ENCODE data around the gene NAA60.
A peak's percentile ranks its signal among the peaks of the same experiment; 100 is the strongest.

Gene NAA60

GRCh38 chr16:3443108-3444031 lies at the start of gene NAA60, which contains the start of gene ZNF597:
NAA60 (plus strand) TSS chr16:3443680; CDS start chr16:3476228, 32,548 bp downstream.
ZNF597 (minus strand) TSS chr16:3443504; CDS start chr16:3443153, 351 bp downstream.
- DNase-seq (ENCODE audit: low spot score), result peak; percentile 88

DNA sequence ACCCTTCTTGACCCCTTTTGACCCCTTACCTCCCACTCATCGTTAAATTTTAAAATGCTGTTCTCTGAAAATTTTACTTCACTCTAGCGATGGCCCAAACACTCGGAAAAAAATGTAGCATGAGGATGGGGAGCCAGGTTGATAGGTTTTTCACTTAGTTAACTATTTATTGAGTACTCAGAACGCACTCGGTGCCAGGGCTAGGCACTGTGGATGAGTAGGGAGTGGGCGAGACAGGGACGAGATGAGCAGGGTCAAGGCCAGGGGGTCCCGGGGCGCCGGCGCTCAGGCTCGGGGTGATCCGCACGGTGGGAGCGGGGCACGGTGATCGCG lies 43.1 kb upstream of the NAA60 start:
- no peak for DNase-seq (ENCODE audit: low spot score)

DNA sequence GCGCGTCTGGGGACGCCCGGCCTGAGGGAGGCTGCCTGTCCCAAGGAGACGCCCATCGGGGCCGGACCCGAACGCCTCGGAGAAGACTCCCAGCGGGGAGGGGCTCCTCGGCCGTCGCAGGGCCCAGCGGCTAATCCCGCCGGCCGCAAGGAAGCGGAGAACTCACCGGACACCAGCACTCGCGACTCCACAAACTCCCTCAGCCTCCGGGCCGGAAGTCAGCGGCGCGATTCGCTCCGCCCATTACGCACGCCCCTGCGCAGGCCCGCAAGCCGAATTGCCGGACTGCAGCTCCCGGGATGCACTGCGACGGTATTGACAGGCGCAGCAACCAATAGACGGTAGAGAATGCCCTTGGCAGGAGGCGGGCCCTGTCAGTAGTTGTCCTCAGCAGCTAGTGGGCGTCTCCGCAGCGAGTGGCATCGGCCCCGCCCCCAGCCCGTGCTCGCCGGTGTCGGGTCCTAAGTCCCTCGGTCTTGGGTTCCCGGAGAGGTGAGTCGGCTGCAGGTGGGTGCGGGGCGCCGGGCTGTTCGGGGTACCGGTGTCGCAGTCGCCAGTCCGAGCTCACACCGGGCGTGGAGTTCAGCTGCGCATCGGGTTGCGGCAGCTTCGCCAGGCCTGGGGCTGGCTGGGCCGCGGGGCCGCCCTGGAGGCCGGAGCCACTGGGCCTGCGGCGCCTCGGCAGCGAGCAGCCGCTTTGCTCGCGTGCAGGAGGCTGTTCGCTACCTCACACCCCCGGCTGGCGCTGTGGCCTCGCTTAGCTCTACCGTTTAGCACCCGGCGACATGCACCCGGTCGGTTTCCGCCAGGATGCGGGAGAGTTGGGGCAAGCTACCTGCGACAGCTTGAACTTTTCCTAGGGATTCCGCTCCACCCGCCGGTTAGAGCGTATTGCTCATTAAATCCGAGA lies 42.4 kb upstream of the NAA60 start, which contains the start of the genes ZNF174 and ZSCAN32:
Gene ZNF174, plus strand, starts transcription at position 437 of the 910 bp plus-strand sequence. CDS start 790 bp downstream, outside the sequence.
Gene ZSCAN32, minus strand, starts transcription at position 226 of the 910 bp plus-strand sequence. CDS start 3,447 bp downstream, outside the sequence.
- peak; percentile 100 for DNase-seq (ENCODE audit: low spot score)

GRCh38 chr16:3401719-3402397 lies 41.6 kb upstream of the NAA60 start:
- DNase-seq (ENCODE audit: low spot score), result no peak

DNA sequence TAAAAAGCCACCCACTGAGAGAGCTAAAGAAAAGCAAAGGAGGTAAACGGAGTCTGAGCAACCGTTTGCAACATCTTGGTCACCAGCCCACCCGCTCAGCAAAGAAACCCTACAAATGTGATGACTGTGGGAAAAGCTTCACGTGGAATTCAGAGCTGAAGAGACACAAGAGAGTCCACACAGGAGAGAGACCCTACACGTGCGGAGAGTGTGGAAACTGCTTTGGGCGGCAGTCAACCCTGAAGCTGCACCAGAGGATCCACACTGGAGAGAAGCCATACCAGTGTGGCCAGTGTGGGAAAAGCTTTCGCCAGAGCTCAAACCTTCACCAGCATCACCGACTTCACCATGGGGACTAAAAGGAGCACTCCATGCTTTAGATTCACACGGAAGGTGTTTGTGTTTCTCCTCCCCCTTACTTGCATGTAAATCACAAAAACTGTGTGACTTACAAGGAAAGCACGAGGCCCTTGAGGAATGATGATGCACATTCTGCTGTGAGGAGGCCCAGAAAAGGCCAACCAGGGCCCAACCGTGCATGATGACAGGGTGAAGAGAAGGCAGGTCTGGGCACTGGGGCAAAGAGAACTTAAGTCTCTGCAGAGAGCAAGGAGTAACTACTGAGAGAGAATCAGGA lies 34.8 kb upstream of the NAA60 start:
- DNase-seq (ENCODE audit: low spot score), result no peak

DNA sequence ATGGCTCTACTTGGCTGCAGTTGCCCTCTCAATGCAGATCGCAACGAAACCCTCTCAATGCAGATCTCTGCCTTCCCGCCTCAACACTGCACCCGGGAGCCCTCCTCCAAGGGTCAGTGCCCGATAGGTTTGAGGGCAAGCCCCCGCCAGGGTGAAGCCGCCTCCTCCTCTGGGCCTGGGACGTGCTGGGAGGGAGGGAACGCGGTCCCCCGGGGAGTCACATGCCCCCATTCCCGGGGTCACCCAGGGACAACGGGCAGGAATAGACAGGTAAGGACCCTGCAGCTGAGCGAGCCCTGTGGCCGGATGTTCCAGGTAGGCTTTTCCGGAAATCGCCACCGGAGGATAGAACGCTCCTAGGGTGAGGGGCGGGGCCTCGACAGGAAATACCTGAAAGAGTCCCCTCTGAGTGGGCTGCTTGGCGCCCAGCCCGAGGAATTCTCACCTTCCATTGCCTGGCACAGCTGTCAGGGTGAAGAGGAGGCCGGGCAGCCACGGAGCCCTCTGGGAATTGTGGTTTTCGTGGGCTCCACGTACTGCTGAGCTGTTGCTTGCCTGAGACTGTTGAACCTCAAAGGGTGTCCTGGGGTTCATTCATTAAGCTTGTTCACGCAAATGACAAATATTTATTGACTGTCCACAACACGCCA lies 29.6 kb upstream of the NAA60 start:
- DNase-seq (ENCODE audit: low spot score), result no peak

DNA sequence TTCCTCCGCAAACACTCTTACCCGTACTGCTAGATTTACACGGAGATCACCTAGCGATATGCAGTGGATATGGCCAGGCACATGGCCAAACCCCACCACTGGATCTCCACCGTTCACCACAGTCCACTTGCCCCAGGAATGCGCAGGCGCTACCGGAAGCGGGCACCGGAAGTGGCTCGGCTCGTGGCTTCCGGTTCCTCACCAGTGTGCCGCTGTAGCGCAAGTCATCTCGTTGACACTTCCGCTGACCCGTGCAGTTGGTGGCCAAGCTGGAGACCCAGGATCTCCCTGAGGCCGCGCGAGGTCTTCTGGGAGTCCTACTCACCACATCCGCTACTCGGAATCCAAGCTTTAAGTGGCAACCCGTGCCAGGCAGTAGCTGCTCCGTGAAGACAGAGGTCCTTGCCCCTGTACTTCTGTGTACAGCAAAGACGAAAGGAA lies 11.7 kb upstream of the NAA60 start:
- peak; percentile 33 for DNase-seq (ENCODE audit: low spot score)

DNA sequence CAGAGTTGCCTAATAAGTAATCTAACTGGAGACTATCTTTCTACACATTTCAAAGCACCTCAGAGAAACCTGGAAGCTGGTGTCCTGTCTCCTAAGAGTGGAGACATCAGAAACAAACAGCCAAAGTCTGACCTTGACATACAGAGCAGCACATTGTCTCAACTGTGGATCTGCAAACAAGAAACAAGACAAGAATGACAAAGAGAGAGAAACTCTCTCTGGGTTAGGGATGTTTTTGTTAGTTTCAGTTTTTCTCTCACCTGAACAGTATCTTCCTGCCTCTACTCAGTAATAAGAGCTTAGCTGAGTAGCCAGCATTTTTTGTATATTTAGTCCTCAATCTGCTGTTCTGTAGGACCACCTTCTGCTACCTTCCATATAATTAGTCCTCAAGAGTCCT lies 9.1 kb upstream of the NAA60 start:
- DNase-seq (ENCODE audit: low spot score), result no peak

DNA sequence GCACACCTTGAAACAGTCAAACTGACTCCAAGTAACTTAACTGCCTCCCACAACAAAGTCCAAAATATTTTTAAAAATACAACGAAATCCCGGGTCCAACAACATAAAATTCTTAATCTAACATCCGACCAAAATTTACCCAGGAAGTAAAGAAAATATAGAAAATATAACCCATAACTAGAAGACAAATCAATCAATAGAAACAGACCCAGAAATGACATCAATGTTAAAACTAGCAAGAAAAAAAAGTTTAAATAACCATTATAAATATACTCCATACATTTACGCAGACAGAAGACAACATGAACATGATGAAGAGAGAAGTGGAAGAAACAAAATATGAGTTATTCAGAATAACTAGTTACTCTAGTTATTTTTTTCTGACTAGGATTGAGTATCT lies 3.8 kb upstream of the NAA60 start:
- no peak for DNase-seq (ENCODE audit: low spot score)

GRCh38 chr16:3444032-3444388 lies 530 bp downstream of the NAA60 start:
- no peak for DNase-seq (ENCODE audit: low spot score)

DNA sequence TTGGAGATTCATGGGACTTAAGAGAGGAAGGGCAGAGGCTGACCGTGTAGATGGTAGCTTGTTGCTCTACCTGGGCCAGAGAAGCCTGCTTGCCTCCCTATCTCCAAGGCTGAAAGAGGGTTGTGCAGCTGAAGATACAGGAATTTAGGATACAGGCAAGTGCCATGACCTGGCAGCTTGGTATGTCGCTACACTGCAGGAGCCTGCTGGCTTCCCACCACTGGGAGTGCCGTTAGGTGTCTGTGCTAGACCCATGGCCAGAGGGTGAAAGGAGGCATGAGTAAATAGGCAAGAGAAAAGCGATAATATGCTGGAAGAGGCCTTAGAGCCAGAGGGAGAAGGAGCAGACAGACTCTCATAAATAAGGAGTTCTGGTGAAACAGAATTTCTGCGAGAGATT lies 10.6 kb downstream of the NAA60 start:
- DNase-seq (ENCODE audit: low spot score), result no peak

GRCh38 chr16:3454631-3455147 lies 11.2 kb downstream of the NAA60 start:
- DNase-seq (ENCODE audit: low spot score), result no peak

GRCh38 chr16:3457434-3458252 lies 14.2 kb downstream of the NAA60 start:
- peak; percentile 88 for DNase-seq (ENCODE audit: low spot score)

DNA sequence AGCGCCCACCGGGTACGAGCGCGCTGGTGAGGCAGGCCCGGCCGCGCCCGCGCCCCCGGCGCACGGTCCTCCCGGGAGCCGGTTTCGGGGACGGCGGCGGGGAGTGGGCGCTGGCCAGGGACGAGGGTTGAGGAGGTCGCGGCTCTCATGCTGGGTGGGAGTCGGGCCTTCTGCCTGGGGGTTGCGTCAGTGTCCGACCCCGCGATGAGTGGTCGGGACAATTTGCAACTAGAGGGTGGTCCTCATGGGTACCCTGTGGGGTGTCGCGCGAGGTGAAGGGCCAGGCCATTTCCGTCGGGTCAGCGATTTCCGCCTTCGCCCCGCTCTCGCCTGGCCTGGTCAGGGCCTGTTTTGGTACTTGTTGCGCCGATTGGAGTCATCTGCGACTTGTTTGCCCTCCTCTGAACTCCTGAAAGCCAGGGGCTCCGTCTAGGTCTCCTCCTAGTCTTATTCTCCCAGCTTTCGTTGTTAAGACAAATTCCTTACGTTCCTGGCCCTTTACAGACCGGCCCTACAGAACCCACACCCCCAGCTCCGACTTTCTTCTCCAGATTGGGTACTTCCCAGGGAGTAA lies 14.9 kb downstream of the NAA60 start:
- DNase-seq (ENCODE audit: low spot score), result no peak

- peak; percentile 14 for DNase-seq (ENCODE audit: low spot score)
Measured at GRCh38 chr16:3458852-3459361, 15.4 kb downstream of the NAA60 start.

DNA sequence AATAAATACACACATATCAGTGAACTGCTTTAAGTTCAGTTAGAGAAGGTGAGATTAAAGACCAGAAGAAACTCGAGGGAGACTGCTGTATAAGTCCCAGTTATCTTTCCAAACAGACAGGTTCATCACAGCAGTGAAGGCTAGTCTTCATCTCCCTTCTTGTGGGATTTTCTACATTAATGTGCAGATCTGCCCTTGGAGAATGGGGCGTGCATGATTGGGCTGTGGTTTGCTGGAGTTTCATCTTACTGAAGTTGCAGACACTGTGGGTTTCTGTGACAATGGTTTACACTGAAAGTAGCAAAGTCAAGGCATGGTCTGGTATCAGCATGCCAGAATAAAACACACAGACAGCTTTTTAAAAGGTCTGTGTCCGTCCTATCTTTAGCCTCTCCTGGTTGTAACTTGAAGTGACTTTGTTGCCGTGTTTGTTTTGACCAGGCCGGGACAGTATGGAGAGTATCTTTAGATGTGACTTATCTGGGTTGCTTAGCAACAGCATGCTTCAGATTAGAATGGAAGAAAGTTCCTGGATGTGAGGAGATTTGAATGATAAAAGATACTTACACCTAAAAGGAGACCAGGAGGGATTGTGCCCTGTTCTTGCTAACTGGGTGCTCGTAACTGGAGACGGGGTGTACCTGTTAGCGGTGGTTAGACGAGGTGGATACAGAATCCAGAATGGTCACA lies 16.1 kb downstream of the NAA60 start:
- DNase-seq (ENCODE audit: low spot score), result no peak

DNA sequence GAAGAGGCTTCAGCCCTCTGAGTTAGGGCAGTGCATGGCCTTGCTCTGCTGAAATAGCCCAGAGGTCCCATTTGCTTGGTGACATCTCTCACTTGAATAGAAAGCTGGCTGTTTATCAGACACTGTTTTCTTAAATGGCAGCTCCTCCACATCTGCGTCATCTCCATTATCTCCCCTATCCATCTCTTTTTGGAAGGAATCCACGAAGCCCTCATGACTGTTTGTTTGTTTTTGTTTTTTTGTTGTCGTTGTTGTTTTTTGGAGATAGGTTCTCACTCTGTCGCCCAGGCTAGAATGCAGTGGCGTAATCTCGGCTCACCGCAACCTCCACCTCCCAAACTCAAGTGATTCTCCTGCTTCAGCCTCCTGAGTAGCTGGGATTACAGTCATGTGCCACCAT lies 16.6 kb downstream of the NAA60 start:
- no peak for DNase-seq (ENCODE audit: low spot score)

DNA sequence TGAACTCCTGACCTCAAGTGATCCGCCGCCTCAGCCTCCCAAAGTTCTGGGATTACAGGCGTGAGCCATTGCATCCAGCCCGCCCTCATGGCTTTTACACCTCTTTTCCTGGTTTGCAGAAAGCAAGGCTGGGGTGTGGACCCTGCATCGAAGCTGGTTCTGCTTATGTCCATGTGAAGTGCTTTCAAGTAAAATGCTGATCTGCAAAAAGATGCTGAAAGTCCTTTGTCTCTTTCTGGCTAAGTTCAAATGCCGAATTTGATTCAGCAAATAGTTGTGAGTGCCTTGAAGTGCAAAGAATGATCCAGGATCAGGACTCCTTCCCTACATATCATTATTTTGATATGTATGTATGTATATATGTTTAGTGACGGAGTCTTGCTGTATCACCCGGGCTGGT lies 17.1 kb downstream of the NAA60 start:
- no peak for DNase-seq (ENCODE audit: low spot score)

DNA sequence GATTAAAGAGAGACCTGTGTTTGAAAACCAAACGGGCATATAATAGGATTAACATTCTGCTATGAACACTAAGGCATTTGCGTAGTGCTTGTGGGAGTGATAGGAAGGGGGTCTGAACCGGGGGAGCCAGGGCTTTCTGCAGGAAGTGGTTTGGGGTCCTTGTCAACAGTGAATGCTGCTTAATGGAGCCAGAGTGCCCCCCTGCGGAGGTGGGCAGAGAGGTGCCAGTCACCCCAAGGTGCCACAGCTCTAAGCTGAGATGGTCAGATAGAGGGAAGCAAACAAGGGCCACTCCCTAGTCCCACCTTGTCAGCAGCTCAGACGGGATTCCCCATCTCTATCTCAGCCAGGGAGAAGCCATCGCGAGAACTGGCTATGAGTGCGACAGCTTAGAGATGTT lies 17.7 kb downstream of the NAA60 start:
- peak; percentile 29 for DNase-seq (ENCODE audit: low spot score)
